Colonic mucosa (tissue), 4 donors: ENCODE data around the gene LTA. TPM values are rescaled to one million over a fixed set of nuclear protein-coding genes. Genes with fewer than 3 reads are reported as not detected.

Experiments
- DNase-seq: peaks from one replicate; pipeline ENCODE4 v3.0.0-alpha.2; 2020
- H3K27ac ChIP-seq: fragments of 200-600 bp; one replicate; pipeline ENCODE4 v1.8.0; 2021
- H3K27me3 ChIP-seq: fragments of 200-600 bp; one replicate; pipeline ENCODE4 v1.8.0; 2021
- H3K36me3 ChIP-seq: fragments of 200-600 bp; one replicate; pipeline ENCODE4 v1.8.0; 2021
- H3K4me1 ChIP-seq: fragments of 200-600 bp; one replicate; pipeline ENCODE4 v1.8.0; 2021; ENCODE audit warnings: mild to moderate bottlenecking
- H3K4me3 ChIP-seq: fragments of 200-600 bp; one replicate; pipeline ENCODE4 v1.8.0; 2021
- H3K9ac ChIP-seq, 2 donors: one replicate each; pipeline ENCODE4 v1.7.0; 2013; ENCODE audit warnings: control low read depth in 2 of 2, low read depth in 2 of 2, low read length in 2 of 2
- H3K9me3 ChIP-seq: fragments of 200-600 bp; one replicate; pipeline ENCODE4 v1.8.0; 2021
- CTCF ChIP-seq: fragments of 200-600 bp; IDR thresholded peaks from one replicate; pipeline ENCODE4 v1.8.0; 2022; ENCODE audit warnings: antibody characterized with exemption, mild to moderate bottlenecking
- intact Hi-C: fragments of 100-400 bp; cut with DNase I; formaldehyde crosslinking; loops from one replicate; pipeline ENCODE4 v1.14.1; 2022
- total RNA-seq, 2 donors: library from RNA; stranded (reverse); fragmentation: NEBNext Ultra II Directional in 1 of 2; extraction: Animal tissue kit (Norgen Biotek cat#: 25700) in 1 of 2; gene quantifications; one replicate each; pipeline ENCODE4 v1.2.1, GENCODE V29; 2021
- donor health status: healthy.
- donor health status: DM: no; HTN: no; CAD: no.
- donor health status: DM: no; HTN: no; CAD: no.

Gene LTA
- total RNA-seq, 2 donors from 2014 or later: 0.35 to 2.4 TPM

GRCh38 chr6:31540640-31541039, 31.4 kb upstream of the LTA start:
- Histone ChIP-seq H3K4me1 (peaks cover 11% of the 10 kb centered on the region), H3K27ac (peak overlapping the region; percentile 95), H3K9ac (peak overlapping the region; percentile 72 to 85), H3K9me3 (no peaks in the 10 kb centered on the region), H3K36me3 (peaks cover 17% of the 10 kb centered on the region), H3K4me3 (peak overlapping the region; percentile 72), H3K27me3 (no peaks in the 10 kb centered on the region)
- intact Hi-C loops: loop anchor here (10.0 kb wide), 1 partner anchor 46 kb away; the partner anchor contains the start of gene MICB
- no peak for TF ChIP-seq CTCF
- DNase-seq: no peak

- H3K4me1 ChIP-seq: peaks cover 11% of the 10 kb centered on the region
- peaks cover 12% of the 10 kb centered on the region for H3K36me3 ChIP-seq
- no peak for TF ChIP-seq CTCF
- no peaks in the 10 kb centered on the region for H3K9me3 ChIP-seq
- H3K9ac ChIP-seq: peak overlapping the region; percentile 72 to 85
- no peaks in the 10 kb centered on the region for H3K27me3 ChIP-seq
- peak overlapping the region; percentile 95 for H3K27ac ChIP-seq
- intact Hi-C loops: loop anchor here (10.0 kb wide), 1 partner anchor 46 kb away; the partner anchor contains the start of gene MICB
- peak overlapping the region; percentile 72 for H3K4me3 ChIP-seq
- DNase-seq: peak; percentile 73
Observed at GRCh38 chr6:31541059-31541657, 30.9 kb upstream of the LTA start.

GRCh38 chr6:31541658-31542521, 30.2 kb upstream of the LTA start, which contains the start of gene DDX39B:
DDX39B (minus strand) TSS chr6:31542003; CDS start chr6:31540532, 1,471 bp downstream.
- DNase-seq: peak; percentile 96
- intact Hi-C loops: loop anchor here (10.0 kb wide), 1 partner anchor 47 kb away; the partner anchor contains the start of gene MICB
- Histone ChIP-seq H3K36me3 (peaks cover 11% of the 10 kb centered on the region), H3K4me1 (peaks cover 11% of the 10 kb centered on the region), H3K9me3 (no peaks in the 10 kb centered on the region), H3K27ac (peak within 1 kb of the TSS; percentile 95), H3K4me3 (peak within 1 kb of the TSS; percentile 72), H3K27me3 (no peaks in the 10 kb centered on the region), H3K9ac (peak within 1 kb of the TSS; percentile 77 to 85)
- TF ChIP-seq CTCF: no peak

GRCh38 chr6:31543639-31544038, 28.4 kb upstream of the LTA start:
- H3K4me3 ChIP-seq: no peak overlapping the region
- intact Hi-C loops: loop anchor here (10.0 kb wide), 1 partner anchor 49 kb away; the partner anchor contains the start of gene MICB
- no peak overlapping the region for H3K27ac ChIP-seq
- peaks cover 4% of the 10 kb centered on the region for H3K36me3 ChIP-seq
- H3K4me1 ChIP-seq: peaks cover 18% of the 10 kb centered on the region
- no peak for DNase-seq
- H3K9me3 ChIP-seq: no peaks in the 10 kb centered on the region
- no peak overlapping the region for H3K9ac ChIP-seq
- TF ChIP-seq CTCF: no peak
- H3K27me3 ChIP-seq: no peaks in the 10 kb centered on the region

GRCh38 chr6:31544676-31545075, 27.4 kb upstream of the LTA start:
- Histone ChIP-seq H3K9me3 (no peaks in the 10 kb centered on the region), H3K36me3 (no peaks in the 10 kb centered on the region), H3K4me3 (no peak overlapping the region), H3K9ac (no peak overlapping the region), H3K27ac (no peak overlapping the region), H3K27me3 (no peaks in the 10 kb centered on the region), H3K4me1 (peaks cover 10% of the 10 kb centered on the region)
- intact Hi-C loops: loop anchor here (10.0 kb wide), 1 partner anchor 50 kb away; the partner anchor contains the start of gene MICB
- DNase-seq: no peak
- TF ChIP-seq CTCF: no peak
